Activated T-helper 2 cell treated with anti-CD3 and anti-CD28 coated beads, Interferon-gamma antibody, Interleukin-2, Interleukin-4, amounts not matched to agents 10 μg/mL and 5 μg/mL and 100 μg/mL, durations not matched to agents 14 hours and 24 hours and 36 hours (primary cell): Measurements from ENCODE around the gene MOB1A. TPM values are rescaled to one million over a fixed set of nuclear protein-coding genes. Genes with fewer than 3 reads are reported as not detected.

ENCODE experiments used
- DNase-seq: peaks from one replicate; pipeline ENCODE4 v3.0.0; 2021; ENCODE audit warnings: low spot score
- H3K27ac Mint-ChIP-seq: one replicate; pipeline ENCODE4 v1.8.0; 2021; ENCODE audit warnings: mixed read lengths
- H3K27me3 Mint-ChIP-seq: one replicate; pipeline ENCODE4 v1.8.0; 2021; ENCODE audit warnings: low read depth, mixed read lengths
- H3K36me3 Mint-ChIP-seq: one replicate; pipeline ENCODE4 v1.8.0; 2021; ENCODE audit warnings: low read depth, mixed read lengths
- H3K4me1 Mint-ChIP-seq: one replicate; pipeline ENCODE4 v1.8.0; 2021; ENCODE audit warnings: low read depth, mixed read lengths
- H3K4me3 Mint-ChIP-seq: one replicate; pipeline ENCODE4 v1.8.0; 2021; ENCODE audit warnings: low read depth, mild to moderate bottlenecking, moderate library complexity, mixed read lengths
- H3K9me3 Mint-ChIP-seq: one replicate; pipeline ENCODE4 v1.8.0; 2021; ENCODE audit warnings: mixed read lengths
- intact Hi-C: fragments of 100-400 bp; cut with micrococcal nuclease; formaldehyde crosslinking; loops from one replicate; pipeline ENCODE4 v1.15.1; 2023
- total RNA-seq: library from RNA; stranded (reverse); gene quantifications from 2 replicates; pipeline ENCODE4 v1.2.3, GENCODE V29; 2022

MOB1A gene
- total RNA-seq, 1 donor from 2014 or later, result 208 TPM

DNA sequence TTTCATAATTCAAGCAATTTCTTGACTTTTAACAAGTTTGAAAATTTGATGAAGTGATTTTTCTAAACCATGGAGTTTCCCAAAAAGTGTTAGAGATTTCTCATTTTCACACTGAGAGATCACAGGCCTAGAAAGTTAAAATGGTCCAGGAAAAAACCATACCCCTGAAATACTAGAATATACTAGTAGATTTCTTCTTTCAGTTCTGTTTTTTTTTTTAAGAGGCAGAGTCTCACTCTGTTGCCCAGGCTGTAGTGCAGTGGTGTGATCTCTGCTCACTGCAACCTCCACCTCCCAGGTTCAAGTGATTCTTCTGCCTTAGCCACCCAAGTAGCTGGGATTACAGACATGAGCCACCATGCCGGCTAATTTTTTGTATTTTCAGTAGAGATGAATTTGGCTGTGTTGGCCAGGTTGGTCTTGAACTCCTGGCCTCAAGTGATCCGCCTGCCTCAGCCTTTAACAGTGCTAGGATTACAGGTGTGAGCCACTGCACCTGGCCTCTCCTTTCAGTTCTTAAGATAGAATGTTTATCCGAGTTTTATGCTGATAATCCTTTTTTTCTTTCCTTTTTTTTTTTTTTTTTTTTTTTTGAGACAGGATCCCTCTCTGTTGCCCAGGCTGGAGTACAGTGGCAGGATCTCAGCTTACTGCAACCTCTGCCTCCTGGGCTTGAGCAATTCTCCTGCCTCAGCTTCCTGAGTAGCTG lies 34.2 kb upstream of the MOB1A start:
- Mint-ChIP-seq H3K27ac (no peak overlapping the region), H3K4me1 (peaks cover 15% of the 10 kb centered on the region), H3K9me3 (no peaks in the 10 kb centered on the region), H3K36me3 (peaks cover 86% of the 10 kb centered on the region), H3K4me3 (no peak overlapping the region), H3K27me3 (no peaks in the 10 kb centered on the region)
- intact Hi-C loops, result no loop called here
- DNase-seq, result no peak

DNA sequence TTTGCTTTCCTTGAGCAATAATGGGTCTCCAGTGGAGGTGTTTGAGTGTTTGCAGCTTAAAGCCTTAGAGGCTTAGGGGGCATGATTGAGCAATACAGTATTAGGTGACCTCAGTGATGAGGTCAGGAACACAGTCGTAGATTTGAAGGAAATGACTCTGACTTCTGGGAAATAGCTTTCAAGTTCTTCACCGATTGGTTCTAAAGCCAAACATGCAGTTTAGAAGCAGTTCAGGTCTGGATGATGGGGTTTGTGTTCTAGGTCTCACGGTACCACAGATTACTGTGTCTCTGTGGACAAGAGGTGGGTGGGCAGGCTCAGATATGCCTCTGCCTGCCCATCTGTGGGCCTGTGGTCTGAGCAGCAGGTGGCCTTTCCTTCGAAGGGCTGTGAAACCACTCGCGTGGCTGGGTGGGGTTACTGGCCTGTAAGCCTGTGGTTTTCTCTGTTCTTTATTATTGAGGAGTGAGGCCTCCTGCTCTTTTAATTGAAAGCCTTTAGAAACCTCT lies 27.6 kb upstream of the MOB1A start:
- H3K27me3 Mint-ChIP-seq, result no peaks in the 10 kb centered on the region
- H3K4me1 Mint-ChIP-seq, result peaks cover 57% of the 10 kb centered on the region
- peak overlapping the region; percentile 98 for H3K27ac Mint-ChIP-seq
- intact Hi-C loops, result loop anchor here (1.0 to 10.0 kb wide), 3 partner anchors 8 to 221 kb away; partner anchors contain the start of genes MOB1A, MTHFD2 and TET3
- H3K4me3 Mint-ChIP-seq, result peak overlapping the region; percentile 79
- DNase-seq, result peak; percentile 48
- no peaks in the 10 kb centered on the region for H3K9me3 Mint-ChIP-seq
- H3K36me3 Mint-ChIP-seq, result peaks cover 90% of the 10 kb centered on the region

GRCh38 chr2:74205596-74205995 lies 26.9 kb upstream of the MOB1A start:
- peaks cover 62% of the 10 kb centered on the region for H3K4me1 Mint-ChIP-seq
- H3K27ac Mint-ChIP-seq, result peak overlapping the region; percentile 98
- peaks cover 91% of the 10 kb centered on the region for H3K36me3 Mint-ChIP-seq
- no peaks in the 10 kb centered on the region for H3K9me3 Mint-ChIP-seq
- no peaks in the 10 kb centered on the region for H3K27me3 Mint-ChIP-seq
- DNase-seq, result peak; percentile 35
- intact Hi-C loops, result loop anchor here (10.0 kb wide), 1 partner anchor 221 kb away; the partner anchor contains the start of gene TET3
- peak overlapping the region; percentile 79 for H3K4me3 Mint-ChIP-seq

GRCh38 chr2:74205113-74205512 lies 26.4 kb upstream of the MOB1A start:
- H3K4me3 Mint-ChIP-seq, result peak overlapping the region; percentile 79
- H3K27me3 Mint-ChIP-seq, result no peaks in the 10 kb centered on the region
- H3K4me1 Mint-ChIP-seq, result peaks cover 64% of the 10 kb centered on the region
- H3K9me3 Mint-ChIP-seq, result no peaks in the 10 kb centered on the region
- peak overlapping the region; percentile 98 for H3K27ac Mint-ChIP-seq
- H3K36me3 Mint-ChIP-seq, result peaks cover 94% of the 10 kb centered on the region
- DNase-seq, result no peak
- intact Hi-C loops, result loop anchor here (10.0 kb wide), 1 partner anchor 220 kb away; the partner anchor contains the start of gene TET3

GRCh38 chr2:74204436-74204835 lies 25.8 kb upstream of the MOB1A start:
- peaks cover 95% of the 10 kb centered on the region for H3K36me3 Mint-ChIP-seq
- peak overlapping the region; percentile 79 for H3K4me3 Mint-ChIP-seq
- intact Hi-C loops, result loop anchor here (10.0 kb wide), 1 partner anchor 220 kb away; the partner anchor contains the start of gene TET3
- no peaks in the 10 kb centered on the region for H3K27me3 Mint-ChIP-seq
- peak overlapping the region; percentile 98 for H3K27ac Mint-ChIP-seq
- no peak for DNase-seq
- H3K4me1 Mint-ChIP-seq, result peaks cover 61% of the 10 kb centered on the region
- no peaks in the 10 kb centered on the region for H3K9me3 Mint-ChIP-seq

- intact Hi-C loops, result loop anchor here (10.0 kb wide), 1 partner anchor 217 kb away; the partner anchor contains the start of gene TET3
- H3K4me1 Mint-ChIP-seq, result peaks cover 63% of the 10 kb centered on the region
- H3K27ac Mint-ChIP-seq, result no peak overlapping the region
Observed at GRCh38 chr2:74201596-74201995, 22.9 kb upstream of the MOB1A start.

DNA sequence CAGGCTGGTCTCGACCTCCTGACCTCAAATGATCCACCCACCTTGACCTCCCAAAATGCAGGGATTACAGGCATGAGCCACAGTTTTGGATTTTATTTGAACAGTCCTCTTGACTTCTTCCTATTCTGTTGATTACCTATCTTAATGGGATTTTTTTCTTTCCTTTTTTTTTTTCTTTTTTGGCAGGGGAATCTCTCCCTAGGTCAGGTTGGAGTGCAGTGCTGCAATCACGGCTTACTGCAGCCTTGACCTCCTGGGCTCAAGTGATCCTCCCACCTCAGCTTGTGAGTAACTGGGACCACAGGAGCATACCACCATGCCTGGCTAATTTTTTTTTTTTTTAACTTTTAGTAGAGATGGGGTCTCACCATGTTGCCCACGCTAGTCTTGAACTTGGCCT lies 22.5 kb upstream of the MOB1A start:
- intact Hi-C loops, result loop anchor here (10.0 kb wide), 1 partner anchor 216 kb away; the partner anchor contains the start of gene TET3
- no peaks in the 10 kb centered on the region for H3K9me3 Mint-ChIP-seq
- peaks cover 59% of the 10 kb centered on the region for H3K4me1 Mint-ChIP-seq
- peaks cover 72% of the 10 kb centered on the region for H3K36me3 Mint-ChIP-seq
- no peaks in the 10 kb centered on the region for H3K27me3 Mint-ChIP-seq
- peak overlapping the region; percentile 70 for H3K27ac Mint-ChIP-seq
- H3K4me3 Mint-ChIP-seq, result peak overlapping the region; percentile 100
- DNase-seq, result no peak

More at GRCh38 chr2:74201596-74201995, 22.9 kb upstream of the MOB1A start:
- Mint-ChIP-seq H3K9me3 (no peaks in the 10 kb centered on the region), H3K27me3 (no peaks in the 10 kb centered on the region), H3K36me3 (peaks cover 76% of the 10 kb centered on the region), H3K4me3 (peak overlapping the region; percentile 100)
- DNase-seq, result no peak

DNA sequence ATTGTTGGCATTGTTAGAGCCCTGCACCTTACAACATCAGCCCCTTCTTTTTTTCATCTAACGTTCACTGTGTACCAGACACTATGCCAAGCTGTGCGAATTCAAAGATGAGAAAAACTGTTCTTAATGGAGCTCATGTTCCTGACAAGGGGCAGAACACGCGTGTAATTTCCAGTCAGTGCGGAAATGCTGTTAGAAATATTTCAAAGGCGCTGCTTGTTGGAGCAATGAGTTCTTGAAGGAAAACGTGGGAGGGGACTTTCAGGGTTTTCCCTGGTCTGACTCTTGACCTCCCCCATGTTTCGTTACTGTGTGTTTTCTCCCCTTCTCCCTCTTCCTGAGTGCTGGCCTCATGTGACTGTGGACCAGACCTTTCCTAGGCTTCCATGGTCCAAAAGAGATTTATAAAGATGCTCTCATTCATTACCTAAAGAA lies 21.2 kb upstream of the MOB1A start:
- Mint-ChIP-seq H3K27me3 (no peaks in the 10 kb centered on the region), H3K36me3 (peaks cover 59% of the 10 kb centered on the region), H3K9me3 (no peaks in the 10 kb centered on the region), H3K27ac (peak overlapping the region; percentile 94), H3K4me1 (peaks cover 47% of the 10 kb centered on the region), H3K4me3 (peak overlapping the region; percentile 100)
- intact Hi-C loops, result loop anchor here (2.0 to 10.0 kb wide), 3 partner anchors 215 to 371 kb away; partner anchors contain the start of genes INO80B, STAMBP, TET3 and WBP1
- DNase-seq, result no peak

- Mint-ChIP-seq H3K4me1 (peaks cover 42% of the 10 kb centered on the region), H3K27me3 (no peaks in the 10 kb centered on the region), H3K27ac (peak overlapping the region; percentile 94), H3K36me3 (peaks cover 53% of the 10 kb centered on the region), H3K4me3 (peak overlapping the region; percentile 100), H3K9me3 (no peaks in the 10 kb centered on the region)
- DNase-seq, result no peak
- intact Hi-C loops, result loop anchor here (2.0 to 5.0 kb wide), 2 partner anchors 258 to 370 kb away; partner anchors contain the start of genes INO80B, STAMBP and WBP1
Observed at GRCh38 chr2:74199275-74199701, 20.6 kb upstream of the MOB1A start.

DNA sequence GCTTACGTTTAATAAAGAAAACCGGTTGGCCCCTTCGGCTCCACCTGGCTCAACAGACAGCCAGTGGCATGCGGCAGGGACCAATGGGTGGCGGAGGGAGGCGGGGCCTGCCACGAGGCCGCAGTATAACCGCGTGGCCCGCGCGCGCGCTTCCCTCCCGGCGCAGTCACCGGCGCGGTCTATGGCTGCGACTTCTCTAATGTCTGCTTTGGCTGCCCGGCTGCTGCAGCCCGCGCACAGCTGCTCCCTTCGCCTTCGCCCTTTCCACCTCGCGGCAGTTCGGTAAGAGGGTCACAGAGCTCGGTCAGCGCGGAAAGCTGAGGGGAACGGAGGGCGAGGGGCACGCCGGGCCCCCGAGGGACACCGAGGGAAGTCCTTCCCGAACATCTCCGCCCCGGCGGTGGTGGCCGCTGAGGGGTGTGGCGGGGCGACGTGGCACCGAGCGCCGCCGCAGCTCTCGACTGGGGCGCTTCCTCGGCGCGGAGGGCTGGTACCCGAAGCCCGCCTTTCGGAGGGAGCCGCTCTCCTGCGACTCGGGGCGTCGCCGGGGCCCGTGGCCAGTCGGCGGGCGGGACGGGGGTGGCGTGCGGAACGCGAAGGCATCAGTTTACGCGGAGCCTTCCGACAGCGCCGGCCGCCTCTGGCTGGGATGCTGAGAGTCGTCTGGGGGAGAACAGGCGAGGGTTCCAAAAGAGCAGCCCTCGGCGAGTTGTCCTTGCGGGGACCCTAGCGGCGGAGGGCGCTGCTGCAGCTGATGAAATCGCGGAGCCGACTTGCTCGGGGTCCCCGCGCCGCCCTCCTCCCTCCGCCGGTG lies 20.0 kb upstream of the MOB1A start, which contains the start of gene MTHFD2:
Gene MTHFD2 (plus strand): TSS at position 155 of the 814 bp plus-strand sequence. CDS start 27 bp downstream, at position 182.
- intact Hi-C loops, result loop anchor here (1.0 to 5.0 kb wide), 6 partner anchors 8 to 370 kb away; partner anchors contain the start of genes BOLA3, INO80B, MOB1A and STAMBP
- Mint-ChIP-seq H3K27me3 (no peaks in the 10 kb centered on the region), H3K36me3 (peaks cover 48% of the 10 kb centered on the region), H3K27ac (peak within 1 kb of the TSS; percentile 100), H3K4me1 (peaks cover 38% of the 10 kb centered on the region), H3K4me3 (peak within 1 kb of the TSS; percentile 100), H3K9me3 (no peaks in the 10 kb centered on the region)
- peak; percentile 93 for DNase-seq

DNA sequence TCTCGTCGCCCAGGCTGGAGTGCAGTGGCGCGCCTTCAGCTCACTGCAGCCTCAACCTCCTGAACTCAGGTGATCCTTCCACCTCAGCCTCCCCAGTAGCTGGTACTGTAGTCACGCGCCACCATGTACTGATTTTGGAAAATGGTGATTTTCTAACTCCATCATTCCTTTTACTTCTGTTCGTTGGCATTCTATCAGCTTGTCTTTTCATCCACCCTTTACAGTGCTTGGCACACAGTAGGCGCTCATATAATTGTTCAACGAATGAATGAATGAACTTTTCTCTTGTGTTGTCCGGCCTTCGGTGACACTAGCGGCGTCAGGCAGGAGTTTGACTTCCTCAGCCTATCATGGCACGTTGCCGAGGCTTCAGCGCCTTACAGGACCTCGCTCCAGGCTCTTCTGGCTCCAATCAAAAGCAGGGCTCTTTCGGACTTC lies 19.4 kb upstream of the MOB1A start:
- peak overlapping the region; percentile 100 for H3K4me3 Mint-ChIP-seq
- peaks cover 42% of the 10 kb centered on the region for H3K36me3 Mint-ChIP-seq
- intact Hi-C loops, result loop anchor here (1.0 to 5.0 kb wide), 6 partner anchors 8 to 369 kb away; partner anchors contain the start of genes BOLA3, INO80B, MOB1A and STAMBP
- peak overlapping the region; percentile 100 for H3K27ac Mint-ChIP-seq
- H3K9me3 Mint-ChIP-seq, result no peaks in the 10 kb centered on the region
- no peaks in the 10 kb centered on the region for H3K27me3 Mint-ChIP-seq
- DNase-seq, result no peak
- H3K4me1 Mint-ChIP-seq, result peaks cover 34% of the 10 kb centered on the region

DNA sequence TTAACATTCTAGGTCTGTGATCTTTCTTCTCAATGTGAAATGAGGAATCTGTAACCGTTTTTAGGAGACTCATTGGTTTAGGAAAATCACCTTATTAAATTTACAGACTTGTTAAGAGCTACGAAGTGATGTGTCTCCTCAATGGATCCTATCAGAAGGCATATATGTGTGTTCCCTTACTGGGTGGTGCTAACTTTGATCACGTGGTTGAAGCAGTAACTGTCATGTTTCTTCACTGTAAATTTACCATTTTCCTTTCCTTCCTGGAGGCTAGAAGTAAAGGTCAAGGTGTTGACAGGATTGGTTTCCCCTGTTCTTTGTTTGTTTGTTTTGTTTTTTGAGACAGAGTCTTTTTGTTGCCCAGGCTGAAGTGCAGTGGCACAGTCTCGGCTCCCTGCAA lies 18.4 kb upstream of the MOB1A start:
- Mint-ChIP-seq H3K9me3 (no peaks in the 10 kb centered on the region), H3K36me3 (peaks cover 34% of the 10 kb centered on the region), H3K27me3 (no peaks in the 10 kb centered on the region), H3K4me1 (peaks cover 32% of the 10 kb centered on the region), H3K27ac (peak overlapping the region; percentile 55), H3K4me3 (no peak overlapping the region)
- intact Hi-C loops, result loop anchor here (5.0 kb wide), 1 partner anchor 260 kb away; the partner anchor contains the start of genes INO80B and WBP1
- DNase-seq, result no peak
